K562 (cell line): ENCODE measurements around the gene CSDE1. TPM values are rescaled to one million over a fixed set of nuclear protein-coding genes. Genes with fewer than 3 reads are reported as not detected.

Experiments used
- CAMTA2 ChIP-seq: fragments of 250-450 bp; sonication (Bioruptor Pico); conservative IDR thresholded peaks from 2 replicates; pipeline ENCODE4 v1.5.1; 2022
- CGGBP1 ChIP-seq: fragments of 250-450 bp; sonication (Bioruptor Pico); IDR thresholded peaks from 2 replicates; pipeline ENCODE4 v1.9.0; 2021; ENCODE audit warnings: mild to moderate bottlenecking
- E4F1 ChIP-seq: fragments of 250-450 bp; sonication (Bioruptor Pico); IDR thresholded peaks from 2 replicates; pipeline ENCODE4 v1.5.0; 2021; ENCODE audit warnings: mild to moderate bottlenecking, borderline replicate concordance
- FUS ChIP-seq: fragments of 200-400 bp; formaldehyde crosslinking; optimal IDR thresholded peaks from 2 replicates; pipeline ENCODE3; 2017; ENCODE audit warnings: low read depth, low read length
- HDAC3 ChIP-seq: fragments of 450-650 bp; IDR thresholded peaks from 2 replicates; pipeline ENCODE4 v1.6.1; 2018; ENCODE audit warnings: borderline replicate concordance, mild to moderate bottlenecking, moderate library complexity; ENCODE audit not compliant: partially characterized antibody
- KDM4B ChIP-seq, 2 experiments: fragments of 450-650 bp in 1 of 2; sonication (generic) in 1 of 2; IDR thresholded peaks; 2 replicates each; pipeline ENCODE4 v1.6.1; 2016 to 2017; ENCODE audit warnings: borderline replicate concordance in 2 of 2, antibody characterized with exemption in 1 of 2, low read depth in 1 of 2, mild to moderate bottlenecking in 1 of 2
- MECOM ChIP-seq: fragments of 250-450 bp; sonication (Bioruptor Pico); IDR thresholded peaks from 2 replicates; pipeline ENCODE4 v1.8.0; 2022; ENCODE audit warnings: inconsistent platforms
- PML ChIP-seq: IDR thresholded peaks from 2 replicates; pipeline ENCODE4 v1.6.1; 2012; ENCODE audit warnings: low read length, inconsistent platforms
- POU5F1 ChIP-seq: fragments of 150-350 bp; IDR thresholded peaks from 2 replicates; pipeline ENCODE4 v1.6.1; 2014; ENCODE audit warnings: borderline replicate concordance, low read length, low read depth, mild to moderate bottlenecking; ENCODE audit not compliant: partially characterized antibody
- SOX6 ChIP-seq: fragments of 450-650 bp; IDR thresholded peaks from 2 replicates; pipeline ENCODE4 v1.6.1; 2014; ENCODE audit warnings: mild to moderate bottlenecking
- SREBF1 ChIP-seq: fragments of 150-350 bp; IDR thresholded peaks from 2 replicates; pipeline ENCODE4 v1.6.1; 2014; ENCODE audit warnings: antibody characterized with exemption, low read depth, low read length, borderline replicate concordance
- STAT6 ChIP-seq: sonication (generic); formaldehyde crosslinking; IDR thresholded peaks from 2 replicates; pipeline ENCODE4 v1.8.1; 2023; ENCODE audit warnings: mild to moderate bottlenecking, missing genetic modification reagents
- TGIF2 ChIP-seq: sonication (generic); formaldehyde crosslinking; IDR thresholded peaks from 2 replicates; pipeline ENCODE4 v1.8.1; 2022; ENCODE audit warnings: mild to moderate bottlenecking, missing genetic modification reagents, moderate library complexity
- TOE1 ChIP-seq, 2 experiments: fragments of 450-650 bp in 1 of 2; sonication (generic) in 1 of 2; formaldehyde crosslinking in 1 of 2; IDR thresholded peaks; 2 replicates each; pipeline versions ENCODE4 v1.7.1 to v1.8.0; 2016 to 2022; ENCODE audit warnings: borderline replicate concordance in 2 of 2, mild to moderate bottlenecking in 2 of 2, antibody characterized with exemption in 1 of 2, inconsistent platforms in 1 of 2, low read depth in 1 of 2, missing genetic modification reagents in 1 of 2, moderate library complexity in 1 of 2
- TRIM25 ChIP-seq: fragments of 450-650 bp; IDR thresholded peaks from 2 replicates; pipeline ENCODE4 v1.7.0; 2016; ENCODE audit warnings: borderline replicate concordance
- ZNF282 ChIP-seq: sonication (generic); formaldehyde crosslinking; IDR thresholded peaks from 2 replicates; pipeline ENCODE4 v1.8.1; 2023; ENCODE audit warnings: missing genetic modification reagents
- ZNF57 ChIP-seq: fragments of 450-650 bp; formaldehyde crosslinking; IDR thresholded peaks from 2 replicates; pipeline ENCODE4 v1.4.0; 2020; ENCODE audit warnings: mild to moderate bottlenecking, moderate library complexity
- polyA plus RNA-seq, 8 experiments: library from polyadenylated mRNA; depleted of rRNA in 4 of 8; stranded (reverse) in 5 of 8; unstranded in 3 of 8; fragments of >200 nt; fragmentation: Nextera tagmentation in 2 of 8; fragmentation: Illumina TruSeq in 1 of 8; extraction: Ambion mirVana in 2 of 8; extraction: Trizol in 1 of 8; gene quantifications; 2 replicates each; pipeline versions ENCODE4 v1.2.1 to v1.2.3, GENCODE V29; 2011 to 2014; ENCODE audit warnings: inconsistent platforms in 1 of 8, missing spikeins in 1 of 8
- total RNA-seq, 7 experiments: library from RNA; depleted of rRNA in 6 of 7; stranded (reverse); fragments of >200 nt in 6 of 7; fragmentation: Illumina TruSeq in 2 of 7; extraction: Trizol in 2 of 7; gene quantifications; 2 replicates each; pipeline versions ENCODE4 v1.2.1 to v1.2.3, GENCODE V29; 2011 to 2021; ENCODE audit warnings: low replicate concordance in 1 of 7

CSDE1 gene
- total and polyA plus RNA-seq, 9 of the 15 experiments (the other 6 are each of a cell fraction or from before 2014, with no cell fraction given) = 174 to 538 (median 403) TPM

- TF ChIP-seq MECOM (CRISPR knock-in tag) (no peak), PML (peak; percentile 84), FUS (no peak), KDM4B (IDR thresholded peaks at IDR 0.05; ENCODE audit: borderline replicate concordance in 2 of 2, low read depth in 1 of 2) (no peak), TRIM25 (no peak), SREBF1 (no peak; the same call in 1 of the 2 replicates), HDAC3 (no peak), TOE1 (IDR thresholded peaks at IDR 0.05; ENCODE audit: borderline replicate concordance) (peak; percentile 87; the same call in 1 of the 2 replicates), TOE1 (CRISPR knock-in tag; IDR thresholded peaks at IDR 0.05; ENCODE audit: borderline replicate concordance, low read depth) (no peak), SOX6 (peak; percentile 74), POU5F1 (peak; percentile 64), E4F1 (CRISPR knock-in tag) (no peak), ZNF57 (CRISPR knock-in tag) (no peak), ZNF282 (CRISPR knock-in tag) (no peak), CGGBP1 (CRISPR knock-in tag) (no peak), CAMTA2 (CRISPR knock-in tag) (no peak), STAT6 (peak; percentile 65; the same call in 1 of the 2 replicates), TGIF2 (CRISPR knock-in tag) (no peak; the same call in 1 of the 2 replicates)
Measured at GRCh38 chr1:114716304-114717170, 41.2 kb downstream of the CSDE1 start, which contains the start of gene NRAS (continued).
